HG03378 (cell line): ENCODE measurements around the gene DAPK1.

Experiments used
- ATAC-seq: cut with Tn5 transposase; IDR thresholded peaks from one replicate; pipeline ENCODE4 v1.9.1; 2021; ENCODE audit warnings: mild to moderate bottlenecking, moderate library complexity; ENCODE audit not compliant: unreplicated experiment

The DAPK1 gene

DNA sequence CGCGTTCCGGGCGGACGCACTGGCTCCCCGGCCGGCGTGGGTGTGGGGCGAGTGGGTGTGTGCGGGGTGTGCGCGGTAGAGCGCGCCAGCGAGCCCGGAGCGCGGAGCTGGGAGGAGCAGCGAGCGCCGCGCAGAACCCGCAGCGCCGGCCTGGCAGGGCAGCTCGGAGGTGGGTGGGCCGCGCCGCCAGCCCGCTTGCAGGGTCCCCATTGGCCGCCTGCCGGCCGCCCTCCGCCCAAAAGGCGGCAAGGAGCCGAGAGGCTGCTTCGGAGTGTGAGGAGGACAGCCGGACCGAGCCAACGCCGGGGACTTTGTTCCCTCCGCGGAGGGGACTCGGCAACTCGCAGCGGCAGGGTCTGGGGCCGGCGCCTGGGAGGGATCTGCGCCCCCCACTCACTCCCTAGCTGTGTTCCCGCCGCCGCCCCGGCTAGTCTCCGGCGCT lies at the start of gene DAPK1:
DAPK1 (plus strand) TSS at position 264 of the 442 bp plus-strand sequence. CDS start 1,211 bp downstream, outside the sequence.
- no peak for ATAC-seq

DNA sequence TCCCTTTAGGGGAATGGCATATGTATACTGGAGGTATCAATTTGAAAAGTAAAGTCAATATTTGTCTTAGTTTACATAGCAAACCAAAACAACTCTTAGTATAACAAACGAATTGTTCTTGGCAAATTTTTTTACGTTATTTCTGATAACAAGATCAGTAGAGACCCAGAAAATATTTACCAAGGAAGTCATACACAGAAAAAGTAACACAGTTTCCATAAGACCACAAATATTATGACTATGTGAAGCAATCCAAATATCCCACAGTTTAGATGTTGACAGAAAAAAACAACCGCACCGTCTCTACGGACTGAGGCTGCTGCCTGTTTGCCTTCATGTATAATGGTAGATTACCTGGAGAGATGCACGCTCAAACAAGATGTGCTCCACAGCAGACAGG lies 46.5 kb upstream of the DAPK1 start:
- no peak for ATAC-seq

DNA sequence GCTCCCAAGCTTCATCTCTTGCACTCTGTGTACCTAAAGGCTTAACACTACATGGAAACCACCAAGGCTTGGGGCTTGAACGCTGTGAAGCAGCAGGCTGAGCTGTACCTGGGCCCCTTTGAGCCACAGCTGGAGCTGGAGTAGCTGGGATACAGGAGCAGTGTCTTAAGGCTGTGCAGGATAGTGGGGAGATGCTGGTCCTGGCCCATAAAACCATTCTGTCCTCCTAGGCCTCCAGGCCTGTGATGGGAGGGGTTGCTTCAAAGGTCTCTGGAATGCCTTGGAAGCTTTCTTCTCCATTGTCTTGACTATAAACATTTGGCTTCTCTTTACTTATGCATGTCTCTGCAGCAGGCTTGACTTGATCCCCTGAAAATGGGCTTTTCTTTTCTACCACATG lies 42.3 kb upstream of the DAPK1 start:
- ATAC-seq: no peak

DNA sequence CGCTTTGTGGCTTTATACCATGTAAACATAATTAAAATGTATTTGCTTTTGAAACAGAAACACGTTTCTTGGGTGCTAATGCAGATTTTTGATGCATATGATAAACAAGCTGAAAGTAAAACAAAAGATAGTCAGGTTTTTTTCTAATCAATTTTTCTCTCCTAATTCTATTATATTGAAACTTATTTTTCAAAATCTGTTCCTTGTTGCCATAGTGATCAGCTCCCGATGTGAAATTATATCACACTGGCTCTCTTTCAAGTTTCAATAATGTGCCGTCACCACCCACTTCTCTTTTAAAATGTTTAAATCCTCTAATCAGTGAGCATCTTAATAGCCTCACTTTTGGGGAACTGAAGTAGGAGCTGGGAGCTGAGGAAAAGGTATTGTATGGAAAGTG lies 36.4 kb upstream of the DAPK1 start:
- ATAC-seq: no peak

DNA sequence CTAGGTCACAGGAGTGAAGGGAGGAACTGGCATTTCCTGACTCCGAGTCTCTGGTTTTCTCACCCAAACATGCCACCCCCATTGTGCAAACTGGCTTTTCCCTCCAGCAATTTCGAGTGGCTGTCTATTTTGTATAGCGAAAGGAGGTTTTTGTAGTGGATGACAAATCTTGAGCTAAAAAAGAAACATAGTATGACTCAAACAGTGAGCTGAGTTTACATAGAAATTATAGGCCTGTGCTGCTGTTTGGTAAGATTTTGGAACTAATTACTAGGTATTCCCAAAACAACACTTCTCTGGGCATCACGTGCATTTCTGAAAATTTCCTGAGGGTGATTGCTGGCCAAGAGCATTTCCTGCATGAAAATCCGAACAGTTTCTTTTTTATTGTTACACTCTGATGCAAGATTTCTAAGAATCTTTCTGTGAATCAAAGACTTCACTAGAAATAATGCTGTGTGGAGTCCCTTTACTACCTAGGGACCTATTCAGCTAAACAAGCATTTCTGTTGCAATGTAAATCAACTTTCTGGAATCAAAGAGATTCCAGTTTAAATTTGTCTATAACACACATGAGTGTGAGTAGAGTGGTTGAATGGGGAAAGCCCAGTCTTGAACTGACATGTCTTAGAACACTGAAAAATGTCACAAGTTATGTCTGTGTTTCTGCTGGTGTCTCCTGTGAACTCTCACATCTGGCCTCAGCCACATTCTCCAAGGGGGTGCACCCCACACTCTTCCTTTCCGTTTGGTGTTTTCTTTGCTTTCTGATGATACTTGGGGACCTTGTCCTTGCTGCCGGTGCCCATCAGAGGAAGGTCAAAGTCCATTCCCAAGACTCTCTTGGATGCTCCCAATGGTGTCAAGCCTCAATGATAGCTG lies 33.3 kb upstream of the DAPK1 start:
- ATAC-seq: peak; percentile 84

DNA sequence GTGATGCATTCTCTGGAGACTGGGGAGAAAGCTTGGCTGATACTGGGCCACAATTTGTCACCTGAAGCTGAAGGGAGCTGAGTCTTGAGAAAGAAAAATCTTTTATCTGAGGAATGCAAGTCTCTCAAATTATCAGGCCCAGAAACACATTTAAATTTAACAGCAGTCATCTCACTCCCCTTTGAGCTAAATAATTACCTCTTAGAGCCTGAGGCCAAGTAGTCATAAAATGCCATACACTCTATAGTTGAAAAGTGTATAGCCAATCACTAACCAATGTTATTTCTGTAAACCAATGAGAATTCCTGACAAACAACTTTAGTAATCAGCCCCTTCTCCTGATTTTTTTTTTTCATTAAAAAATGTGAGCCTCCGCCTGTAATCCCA lies 32.7 kb upstream of the DAPK1 start:
- no peak for ATAC-seq

DNA sequence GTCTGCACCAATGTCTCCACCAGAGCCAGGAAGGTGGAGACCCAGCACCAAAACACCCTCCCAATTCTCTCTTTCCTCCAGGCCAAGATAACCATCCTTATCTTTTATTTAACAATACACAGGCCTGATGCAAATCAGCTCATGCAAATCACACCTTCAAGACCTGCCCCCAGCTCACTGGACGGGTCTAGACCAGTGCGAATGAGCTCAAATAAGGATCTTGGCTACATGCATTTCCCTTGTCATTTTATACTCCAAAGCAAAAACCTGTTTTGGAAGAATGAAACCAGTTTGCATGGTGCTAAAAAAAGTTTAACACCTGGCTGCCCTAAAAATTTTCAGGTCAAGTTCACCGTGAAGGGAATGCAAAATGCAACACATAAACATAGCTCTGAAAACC lies 31.9 kb upstream of the DAPK1 start:
- no peak for ATAC-seq

DNA sequence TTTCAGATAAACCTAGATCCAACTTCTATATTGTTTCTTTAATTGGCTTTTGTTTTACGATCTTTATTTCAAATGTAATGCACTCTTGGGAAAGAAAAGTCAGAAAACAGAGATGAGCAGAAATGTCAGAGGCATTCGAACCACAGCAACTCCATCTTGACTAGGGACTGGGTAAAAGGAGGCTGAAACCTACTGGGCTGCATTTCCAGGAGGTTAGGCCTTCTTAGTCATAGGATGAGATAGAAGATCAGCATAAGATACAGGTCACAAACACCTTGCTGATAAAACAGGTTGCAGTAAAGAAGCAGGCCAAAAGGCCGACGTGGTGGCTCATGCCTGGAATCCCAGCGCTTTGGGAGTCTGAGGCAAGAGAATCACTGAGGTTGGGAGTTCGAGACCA lies 30.5 kb upstream of the DAPK1 start:
- ATAC-seq: no peak

DNA sequence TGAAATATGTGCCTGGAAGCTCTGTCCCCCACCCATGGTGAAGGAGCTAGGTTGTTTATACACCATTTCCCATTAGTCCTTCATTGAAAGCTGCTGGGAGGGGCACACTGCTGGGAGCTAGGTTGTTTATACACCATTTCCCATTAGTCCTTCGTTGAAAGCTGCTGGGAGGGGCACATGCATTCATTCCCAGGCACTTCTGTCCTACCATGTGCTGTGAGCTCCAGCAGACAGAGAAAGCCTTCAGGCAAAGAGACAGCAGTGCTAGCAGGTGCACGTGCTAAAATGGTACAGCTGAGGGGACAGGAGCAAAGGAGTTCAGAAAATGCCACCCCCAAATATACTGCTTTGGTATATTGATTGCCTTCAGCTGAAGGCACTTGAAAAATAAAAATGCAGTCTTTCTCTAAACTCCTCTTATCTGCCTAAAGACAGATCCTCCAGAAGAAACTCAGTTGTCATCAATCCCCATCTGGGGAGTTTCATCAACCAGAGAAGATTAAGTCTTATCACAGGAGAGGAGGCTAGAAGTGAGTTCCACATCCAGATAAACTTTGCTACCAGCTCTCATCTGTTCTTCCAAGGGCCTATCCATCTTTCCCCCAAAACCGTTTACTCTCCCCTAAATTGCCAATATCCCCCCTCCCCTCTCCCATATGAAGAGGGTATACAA lies 27.7 kb upstream of the DAPK1 start:
- ATAC-seq: no peak

DNA sequence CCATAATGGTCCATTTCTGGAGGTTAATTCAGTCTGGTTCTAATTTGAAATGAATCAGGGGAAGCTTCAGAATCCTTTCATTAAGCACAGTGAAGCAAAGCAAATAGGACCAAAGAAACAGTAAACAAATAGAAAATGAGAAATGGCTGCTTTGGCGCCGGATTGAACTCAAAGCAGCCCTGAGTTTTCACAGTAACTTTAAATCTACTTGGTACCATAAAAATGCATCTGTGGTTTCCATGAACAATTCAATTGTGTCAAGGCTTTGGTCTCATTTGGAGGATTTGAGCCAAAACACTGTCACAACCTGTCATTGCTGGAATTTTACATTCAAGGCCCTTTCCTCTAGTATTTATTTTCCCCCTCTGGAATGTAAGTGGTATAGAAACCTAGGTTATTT lies 25.9 kb upstream of the DAPK1 start:
- ATAC-seq: no peak

DNA sequence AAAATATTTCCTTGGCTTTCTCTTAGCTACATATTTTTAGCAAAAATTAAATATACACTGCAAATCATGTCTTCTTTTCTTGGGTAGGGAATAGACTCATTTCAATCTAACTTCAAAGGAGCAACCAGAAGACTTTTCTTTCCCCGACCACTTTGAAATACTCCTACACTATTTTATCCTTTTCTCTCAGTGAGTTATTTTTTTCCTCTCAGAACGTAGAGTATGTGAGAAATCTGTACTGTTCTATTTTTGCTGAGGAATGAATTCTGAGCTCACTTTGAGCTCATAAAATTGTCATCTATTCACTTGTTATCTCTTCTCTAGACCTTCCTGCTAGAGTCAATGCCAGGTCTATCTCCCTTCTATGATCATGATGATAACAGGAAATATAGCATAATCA lies 22.2 kb upstream of the DAPK1 start:
- no peak for ATAC-seq

DNA sequence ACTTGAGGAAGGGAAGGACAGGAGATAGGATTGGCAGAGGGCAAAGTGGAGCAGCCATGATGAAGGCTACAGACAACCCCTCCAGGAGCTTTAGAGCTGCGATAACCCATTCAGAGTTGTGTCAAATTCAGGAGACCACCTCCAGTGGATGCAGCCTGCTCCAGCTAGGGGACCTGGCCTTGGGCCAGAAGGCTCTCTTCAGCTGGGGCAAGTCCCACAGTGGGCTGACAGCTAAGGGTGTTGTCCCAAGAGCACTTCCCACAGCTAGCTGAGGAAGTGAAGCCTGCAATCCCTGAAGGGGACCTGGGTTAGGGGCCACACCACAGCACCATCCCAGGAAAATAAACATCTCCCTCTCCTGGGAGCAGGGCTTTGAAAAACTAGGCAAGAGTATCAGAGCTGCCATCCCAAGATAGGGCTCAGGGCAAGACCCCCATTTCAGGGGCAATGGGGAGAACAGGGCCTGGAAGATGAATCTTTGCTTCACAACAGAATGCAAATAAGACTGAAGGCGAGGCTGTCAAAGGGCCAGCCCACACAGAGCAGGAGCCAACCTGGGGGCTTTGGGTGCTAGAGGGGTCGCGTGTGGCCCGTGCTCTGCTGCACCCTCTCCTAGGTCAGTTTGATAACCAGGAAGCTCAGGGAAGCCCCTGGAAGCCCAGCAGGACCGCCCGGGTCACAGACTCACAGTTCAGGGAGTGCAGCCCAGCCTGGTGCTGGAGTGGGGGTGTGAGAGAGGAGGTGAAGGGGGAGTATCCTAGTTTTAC lies 19.3 kb upstream of the DAPK1 start:
- ATAC-seq: no peak

DNA sequence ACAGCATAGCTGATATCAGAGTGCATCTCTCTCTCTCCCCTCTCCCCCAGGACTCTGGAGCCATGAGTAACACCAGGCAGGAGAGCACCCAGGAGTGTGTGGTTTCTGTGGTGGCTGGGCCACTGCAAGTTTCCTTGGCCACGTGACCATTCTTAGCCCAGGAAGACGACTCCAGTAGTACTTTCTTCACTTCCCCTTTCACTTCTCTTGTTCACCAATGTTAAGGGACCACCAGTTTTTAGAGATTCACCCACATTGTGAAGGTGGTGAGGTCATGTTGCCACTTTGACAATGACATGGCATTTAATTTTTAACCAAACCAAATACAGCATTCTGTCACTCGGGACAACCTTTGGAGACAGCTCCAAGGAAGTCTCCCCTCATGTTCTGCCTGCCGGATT lies 17.9 kb upstream of the DAPK1 start:
- ATAC-seq: peak; percentile 89

DNA sequence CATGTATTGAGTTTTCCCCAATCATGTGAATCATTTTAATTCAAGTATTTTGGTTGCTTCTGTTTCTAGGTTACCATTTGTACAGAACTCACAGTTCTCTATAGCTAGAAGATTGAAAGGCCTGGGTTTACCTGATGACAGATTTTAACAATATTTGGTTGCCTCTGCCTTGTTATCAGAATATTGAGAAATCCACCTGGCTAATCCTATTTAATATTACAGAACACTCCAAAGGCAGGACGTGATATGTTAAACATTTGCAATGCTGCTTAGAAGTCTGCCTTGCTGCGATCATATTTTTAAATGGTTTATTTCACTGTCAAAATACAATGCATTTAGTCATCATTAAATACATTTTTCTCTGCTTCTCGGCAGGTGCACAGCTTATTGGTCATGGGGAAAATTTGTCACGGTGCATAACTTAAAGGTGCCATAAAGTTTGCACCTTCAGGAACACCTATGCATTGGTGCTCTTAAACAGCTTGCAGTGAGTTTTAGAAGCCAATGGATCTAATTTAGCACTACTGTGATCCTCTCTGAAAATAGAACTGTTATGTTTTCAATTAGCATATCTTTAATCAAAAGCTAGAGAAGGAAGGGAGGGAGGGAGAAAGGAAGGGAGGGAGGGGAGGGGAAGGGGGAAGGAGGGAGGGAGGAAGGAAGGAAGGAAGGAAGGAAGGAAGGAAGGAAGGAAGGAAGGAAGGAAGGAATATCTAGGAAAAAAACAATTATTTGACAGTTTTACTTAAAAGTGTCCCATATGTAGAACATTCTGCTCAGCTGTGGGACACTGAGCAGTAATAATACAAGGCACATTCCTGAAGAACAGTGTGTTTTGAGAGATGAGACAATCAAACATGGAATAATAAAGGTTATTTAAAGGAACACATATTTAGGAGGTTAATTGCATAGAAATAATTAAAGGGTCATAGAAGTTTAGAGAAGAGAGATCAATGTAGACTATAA lies 15.5 kb upstream of the DAPK1 start:
- ATAC-seq: no peak

DNA sequence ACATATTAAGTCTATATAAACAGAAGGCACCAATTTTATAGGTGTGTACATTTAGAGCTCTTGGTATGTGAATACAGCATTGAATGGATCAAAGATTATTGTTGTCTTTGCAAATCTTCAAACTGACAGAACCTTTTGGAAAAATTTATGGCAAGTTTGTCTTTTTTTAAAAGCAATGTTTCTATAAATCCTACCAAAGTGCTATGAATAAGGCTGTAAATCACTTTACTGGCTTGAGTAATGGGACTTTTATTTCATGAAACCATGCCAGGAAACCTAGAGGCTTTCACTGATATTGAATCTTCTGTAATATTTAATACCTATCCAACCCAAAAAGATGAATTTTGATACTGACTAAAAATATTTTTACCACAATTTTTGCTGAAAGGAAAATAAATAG lies 7.4 kb upstream of the DAPK1 start:
- no peak for ATAC-seq

DNA sequence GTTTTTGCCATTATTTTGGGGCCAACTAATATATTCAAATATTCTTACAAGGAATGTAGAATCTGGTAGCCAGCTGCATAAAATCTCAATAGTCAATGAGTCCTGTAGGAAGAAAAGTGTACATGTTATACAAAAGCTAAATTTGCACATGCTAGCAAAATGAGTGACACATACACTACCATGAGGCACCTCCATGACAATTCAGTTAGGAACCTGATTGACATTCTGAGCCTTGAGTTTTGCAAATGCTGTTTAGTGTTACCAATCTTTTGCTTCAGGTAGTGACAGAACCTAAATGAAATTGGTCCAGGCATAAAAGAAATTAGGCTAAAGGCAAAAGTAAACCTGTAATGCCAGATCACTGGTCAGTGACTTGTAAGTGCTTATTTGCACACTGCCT lies 6.8 kb upstream of the DAPK1 start:
- ATAC-seq: no peak

DNA sequence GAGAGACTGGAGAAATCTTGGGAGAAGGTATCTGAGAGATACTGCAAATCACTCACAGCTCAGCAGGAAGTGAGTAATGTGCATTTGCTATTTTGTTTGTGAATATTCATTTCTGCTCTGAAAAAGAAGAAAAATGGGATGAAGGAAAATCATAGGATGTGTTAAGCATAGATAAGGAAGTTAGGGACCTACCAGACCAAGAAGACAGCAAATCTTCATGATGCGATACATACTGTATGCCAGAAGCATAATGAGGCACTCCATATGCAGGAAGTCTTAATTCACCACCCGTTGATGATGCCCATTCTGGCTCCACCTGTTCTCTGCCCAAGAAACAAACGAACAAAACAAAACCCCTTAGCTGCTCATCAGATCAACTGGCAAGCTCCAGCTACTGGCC lies 6.1 kb upstream of the DAPK1 start:
- no peak for ATAC-seq

DNA sequence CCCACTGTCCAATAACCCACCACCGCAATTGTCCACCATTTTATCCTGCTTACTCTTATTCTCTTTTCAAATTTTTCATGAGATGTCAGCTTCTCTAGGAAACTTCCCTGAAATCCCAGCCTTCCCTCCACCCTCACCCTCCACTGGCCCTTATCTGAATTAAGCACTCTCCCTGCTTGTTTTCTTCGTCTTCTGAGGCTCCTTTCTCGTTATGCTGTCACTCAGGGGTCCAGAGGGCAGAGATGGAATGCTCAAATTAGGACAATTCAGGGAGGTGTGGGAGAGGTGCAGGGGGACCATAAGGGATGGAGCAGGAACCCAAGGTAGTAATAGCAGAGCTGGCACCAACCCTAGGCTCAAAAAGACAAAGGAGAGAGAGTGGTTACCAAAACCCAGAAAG lies 5.0 kb upstream of the DAPK1 start:
- ATAC-seq: no peak

DNA sequence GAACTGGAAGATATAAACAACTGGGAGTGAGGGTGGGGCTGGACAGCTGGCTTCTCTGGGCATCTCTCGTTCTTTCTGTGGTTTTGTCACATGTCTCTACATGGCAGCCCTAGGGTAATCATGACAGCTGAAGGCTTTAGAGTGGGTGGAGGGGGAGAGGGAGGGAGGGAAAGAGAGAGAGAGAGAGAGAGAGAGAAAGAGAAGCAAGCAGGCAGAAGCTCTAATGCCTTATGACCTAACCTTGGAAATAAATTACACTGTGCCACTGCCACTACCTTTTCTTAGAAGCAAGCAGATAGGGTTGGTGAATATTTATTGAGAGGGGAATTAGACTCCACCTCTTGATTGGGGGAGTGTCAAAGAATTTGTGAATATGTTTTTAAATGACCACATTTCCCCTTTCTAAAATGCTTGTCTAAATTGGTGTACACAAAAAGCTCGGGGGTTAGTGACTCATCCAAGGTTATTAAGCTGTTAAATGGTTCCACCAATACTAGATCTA lies 2.6 kb upstream of the DAPK1 start:
- ATAC-seq: no peak

DNA sequence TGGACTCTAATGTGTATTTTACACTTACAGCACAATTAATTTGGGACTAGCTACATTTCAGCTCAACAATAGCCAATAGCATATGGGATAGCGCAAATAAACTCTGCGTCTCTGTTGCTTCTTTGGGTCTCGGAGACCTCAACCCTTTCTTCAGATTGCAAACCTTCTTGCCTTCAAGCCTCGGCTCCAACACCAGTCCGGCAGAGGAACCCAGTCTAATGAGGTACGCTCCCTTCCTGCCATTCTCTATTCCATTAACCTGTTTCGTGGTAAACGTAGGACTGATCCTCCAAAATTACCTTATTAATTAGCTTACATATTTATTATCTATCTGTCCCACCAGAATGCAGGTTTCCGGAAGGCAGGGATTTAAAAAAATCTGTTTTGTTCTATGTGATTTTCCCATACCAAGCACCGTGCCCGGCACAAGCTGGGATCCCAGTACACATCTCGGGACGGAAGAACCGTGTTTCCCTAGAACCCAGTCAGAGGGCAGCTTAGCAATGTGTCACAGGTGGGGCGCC lies 525 bp upstream of the DAPK1 start:
- no peak for ATAC-seq
